A549 treated with DMSO at 1 μM for 4 hours (cell line): Measurements from ENCODE around the gene SLF1. TPM values are rescaled to one million over a fixed set of nuclear protein-coding genes. Genes with fewer than 3 reads are reported as not detected.

Experiments used
- total RNA-seq: library from RNA; stranded (reverse); fragments of 200-300 nt; extraction: Qiagen RNA extraction; gene quantifications from 5 replicates; pipeline ENCODE4 v1.2.3, GENCODE V29; 2022; ENCODE audit warnings: low read depth

SLF1 gene
- total RNA-seq: 6.7 to 11.0 TPM (median 8.8 TPM) in 5 replicates

GRCh38 chr5:94618493-94619328 is at the start of gene SLF1, which contains the start of gene KIAA0825:
TSS of gene SLF1 (plus strand) at chr5:94618669. CDS start at chr5:94628811, 10,142 bp downstream.
TSS of gene KIAA0825 (minus strand) at chr5:94618604. CDS start at chr5:94537126, 81,478 bp downstream.

Other genes with a start within 250 kb of the SLF1 start
- gene KIAA0825, start 65 bp upstream of the SLF1 start, total RNA-seq: 0.30 to 0.44 TPM (median 0.39 TPM) in 5 replicates